Measurements from ENCODE around the gene ST3GAL6. TPM values are rescaled to one million over a fixed set of nuclear protein-coding genes. Genes with fewer than 3 reads are reported as not detected.

The ST3GAL6 gene
- total and polyA plus RNA-seq, 9 of the 15 experiments (the other 6 are each of a cell fraction or from before 2014, with no cell fraction given) = 0.14 TPM; not detected in 8

GRCh38 chr3:98797905-98798304 lies 34.8 kb downstream of the ST3GAL6 start:
- no peaks in the 10 kb centered on the region for H3K4me1 ChIP-seq (replicated peaks in 1 of 2; ENCODE audit: control insufficient read depth in 2 of 2, insufficient read depth in 2 of 2, low read length in 2 of 2)
- 71% methylated on average over 4 of the region's 4 CpGs for WGBS (ENCODE audit: insufficient coverage, low coverage, missing lambda C conversion rate)
- ChIA-PET CTCF (ENCODE audit: low intra/inter-chr PET ratio) (no interaction called here), POLR2A (no interaction called here)
- H4K20me1 ChIP-seq (replicated peaks; ENCODE audit: control insufficient read depth, insufficient read depth, low read length) = no peaks in the 10 kb centered on the region
- intact Hi-C loops (cut with micrococcal nuclease) (no loop called here), in situ Hi-C loops (cut with MboI) (no loop called here)
- no peak overlapping the region for H3K27ac ChIP-seq (ENCODE audit: extremely low read depth, low read depth, low read length)
- H3K27me3 ChIP-seq (ENCODE audit: control insufficient read depth in 2 of 2, insufficient read depth in 2 of 2, low read length in 2 of 2) = no peaks in the 10 kb centered on the region
- no peak overlapping the region for H3K4me3 ChIP-seq
- no peaks in the 10 kb centered on the region for H3K9me1 ChIP-seq (ENCODE audit: control insufficient read depth, insufficient read depth, low read length)
- H3K4me2 ChIP-seq (ENCODE audit: insufficient read depth, low read length) = no peak overlapping the region
- no peak overlapping the region for H2AFZ ChIP-seq (ENCODE audit: low read depth, low read length)
- ATAC-seq (no peak), FAIRE-seq (no peak), DNase-seq (ENCODE audit: extremely low read depth in 1 of 4, low spot score in 3 of 4) (no peak)
- no peaks in the 10 kb centered on the region for H3K9me3 ChIP-seq (replicated peaks; ENCODE audit: control insufficient read depth, insufficient read depth, low read depth, low read length)
- BruUV-seq (replicated peaks) = no TSS peak
- no peaks in the 10 kb centered on the region; the same call in 2 of the 3 replicates for H3K36me3 ChIP-seq (ENCODE audit: control insufficient read depth, insufficient read depth, low read length)
- no peak overlapping the region for H3K9ac ChIP-seq (ENCODE audit: insufficient read depth in 1 of 2, low read depth in 2 of 2, low read length in 2 of 2)
- H3K79me2 ChIP-seq (ENCODE audit: control insufficient read depth, insufficient read depth, low read length) = no peaks in the 10 kb centered on the region
- TF ChIP-seq SNIP1 (IDR thresholded peaks at IDR 0.05; ENCODE audit: low read depth) = no peak
- no peak for TF ChIP-seq ZNF23 (CRISPR knock-in tag; IDR thresholded peaks at IDR 0.05)
- TF ChIP-seq SNAPC5 (CRISPR knock-in tag; IDR thresholded peaks at IDR 0.05) = no peak
- no peak for TF ChIP-seq DDX20 (tag; IDR thresholded peaks at IDR 0.05; ENCODE audit: low read depth)
- TF ChIP-seq VEZF1 (CRISPR knock-in tag; IDR thresholded peaks at IDR 0.05) = no peak
- TF ChIP-seq TEAD1 (CRISPR knock-in tag; IDR thresholded peaks at IDR 0.05) = no peak
- TF ChIP-seq, protein P1, sequence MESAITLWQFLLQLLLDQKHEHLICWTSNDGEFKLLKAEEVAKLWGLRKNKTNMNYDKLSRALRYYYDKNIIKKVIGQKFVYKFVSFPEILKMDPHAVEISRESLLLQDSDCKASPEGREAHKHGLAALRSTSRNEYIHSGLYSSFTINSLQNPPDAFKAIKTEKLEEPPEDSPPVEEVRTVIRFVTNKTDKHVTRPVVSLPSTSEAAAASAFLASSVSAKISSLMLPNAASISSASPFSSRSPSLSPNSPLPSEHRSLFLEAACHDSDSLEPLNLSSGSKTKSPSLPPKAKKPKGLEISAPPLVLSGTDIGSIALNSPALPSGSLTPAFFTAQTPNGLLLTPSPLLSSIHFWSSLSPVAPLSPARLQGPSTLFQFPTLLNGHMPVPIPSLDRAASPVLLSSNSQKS (CRISPR knock-in tag; IDR thresholded peaks at IDR 0.05) = no peak
- TF ChIP-seq MGA (IDR thresholded peaks at IDR 0.05) = no peak

All from K562 (cell line).